ENCODE results near the gene TMEM89. TPM values are rescaled to one million over a fixed set of nuclear protein-coding genes. Genes with fewer than 3 reads are reported as not detected.

Gene TMEM89
- total RNA-seq, 1 donor from 2014 or later, result not detected

DNA sequence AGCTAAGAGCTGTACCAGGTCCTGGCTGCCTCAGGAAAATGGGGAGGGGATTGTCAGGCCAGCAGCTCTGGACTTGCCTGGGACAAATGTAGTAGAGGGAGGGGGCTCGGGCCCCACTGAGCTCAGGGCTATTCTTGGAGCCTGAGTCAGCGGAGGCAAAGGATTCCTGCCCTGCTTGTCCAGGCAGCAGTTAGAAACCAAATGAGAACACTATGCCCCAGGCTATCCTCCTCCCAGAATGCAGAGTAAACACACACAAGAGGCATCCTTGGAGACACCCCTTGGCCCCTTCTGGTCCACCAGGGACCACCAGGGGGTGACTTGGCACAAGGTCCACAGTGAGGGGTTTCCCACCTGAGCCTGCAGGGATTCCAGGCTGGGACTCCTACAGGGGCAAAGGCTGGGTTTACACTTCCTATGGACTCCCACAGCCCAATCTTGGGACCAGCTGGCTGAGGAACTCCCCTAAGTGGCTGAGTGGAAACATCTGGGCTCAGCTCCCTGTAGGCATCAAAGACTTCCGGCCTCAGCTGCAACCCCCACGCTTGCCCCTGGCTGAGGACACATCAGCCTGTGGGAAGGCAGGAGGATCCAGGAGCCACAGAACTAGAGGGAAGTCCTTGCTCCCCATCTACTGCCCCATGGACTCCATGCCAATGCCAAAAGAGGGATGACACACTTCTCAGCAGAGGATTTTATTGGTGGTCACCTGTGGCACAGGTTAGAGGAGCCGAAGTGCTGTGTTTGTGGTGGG, 23.1 kb downstream of the TMEM89 start:
- Histone ChIP-seq H3K27me3 (no peaks in the 10 kb centered on the region), H3K4me3 (peak overlapping the region in 1 of 2 donors; percentile 34), H3K27ac (peak overlapping the region; percentile 94 to 95), H3K9me3 (no peaks in the 10 kb centered on the region), H3K4me1 (peaks cover 24 to 50% of the 10 kb centered on the region in 2 donors), H3K36me3 (peaks cover 45 to 54% of the 10 kb centered on the region in 2 donors)
- peak; percentile 69 to 92 for DNase-seq (ENCODE audit: low spot score in 2 of 2)
- no peak for TF ChIP-seq CTCF (IDR thresholded peaks at IDR 0.05)
- intact Hi-C loops (cut with DNase I), result loop anchor here (5.0 kb wide), 1 partner anchor 39 kb away; the partner anchor contains the start of gene SLC26A6

- Histone ChIP-seq H3K4me3 (no peak overlapping the region), H3K4me1 (peaks cover 24 to 50% of the 10 kb centered on the region in 2 donors), H3K36me3 (peaks cover 34 to 43% of the 10 kb centered on the region in 2 donors), H3K27me3 (no peaks in the 10 kb centered on the region), H3K27ac (peak overlapping the region; percentile 94 to 95), H3K9me3 (no peaks in the 10 kb centered on the region)
- intact Hi-C loops (cut with DNase I), result loop anchor here (5.0 kb wide), 1 partner anchor 40 kb away; the partner anchor contains the start of gene SLC26A6
- no peak for TF ChIP-seq CTCF (IDR thresholded peaks at IDR 0.05)
- no peak for DNase-seq (ENCODE audit: low spot score in 2 of 2)
These were observed 24.2 kb downstream of the TMEM89 start for GRCh38 chr3:48597408-48597800.

DNA sequence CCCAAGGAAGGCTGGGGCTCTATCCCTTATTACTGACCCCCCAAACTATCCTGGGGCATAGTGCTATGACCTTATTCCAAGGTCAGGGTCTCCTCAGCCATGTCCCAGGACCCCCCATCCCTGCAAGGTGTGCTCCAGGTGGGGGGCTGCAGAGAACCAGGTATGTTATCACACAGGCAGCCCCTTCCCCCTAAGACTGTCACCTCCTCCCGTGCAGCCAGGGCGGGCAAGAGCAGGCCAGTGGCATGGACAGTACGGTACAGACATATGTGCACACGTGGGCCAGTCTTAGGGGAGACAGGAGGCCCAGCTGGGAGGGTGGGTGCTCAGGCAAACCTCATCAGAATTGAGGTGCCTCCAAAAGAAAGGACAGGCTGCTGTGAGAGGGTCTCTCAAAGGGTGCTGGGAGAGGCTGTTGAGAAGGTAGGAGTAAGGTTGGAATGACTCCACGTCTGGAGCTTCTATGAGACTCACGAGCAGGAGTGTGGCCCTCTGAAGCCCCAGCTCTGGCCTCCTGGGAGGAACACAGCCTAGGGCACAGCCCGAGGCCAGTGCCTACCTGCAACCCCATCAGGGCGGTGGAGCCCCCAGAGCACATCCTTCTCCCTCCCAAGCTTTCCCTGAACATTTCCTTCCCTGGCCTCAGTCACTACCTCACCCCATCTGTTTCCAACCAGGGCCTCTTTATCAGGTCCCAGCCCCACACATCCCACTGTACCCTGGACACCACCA, 24.7 kb downstream of the TMEM89 start:
- TF ChIP-seq CTCF (IDR thresholded peaks at IDR 0.05), result no peak
- intact Hi-C loops (cut with DNase I), result loop anchor here (5.0 kb wide), 1 partner anchor 40 kb away; the partner anchor contains the start of gene SLC26A6
- H3K4me1 ChIP-seq, result peaks cover 24 to 50% of the 10 kb centered on the region in 2 donors
- peak overlapping the region; percentile 94 to 95 for H3K27ac ChIP-seq
- no peaks in the 10 kb centered on the region for H3K27me3 ChIP-seq
- no peak for DNase-seq (ENCODE audit: low spot score in 2 of 2)
- no peaks in the 10 kb centered on the region for H3K9me3 ChIP-seq
- no peak overlapping the region for H3K4me3 ChIP-seq
- H3K36me3 ChIP-seq, result peaks cover 28 to 37% of the 10 kb centered on the region in 2 donors

DNA sequence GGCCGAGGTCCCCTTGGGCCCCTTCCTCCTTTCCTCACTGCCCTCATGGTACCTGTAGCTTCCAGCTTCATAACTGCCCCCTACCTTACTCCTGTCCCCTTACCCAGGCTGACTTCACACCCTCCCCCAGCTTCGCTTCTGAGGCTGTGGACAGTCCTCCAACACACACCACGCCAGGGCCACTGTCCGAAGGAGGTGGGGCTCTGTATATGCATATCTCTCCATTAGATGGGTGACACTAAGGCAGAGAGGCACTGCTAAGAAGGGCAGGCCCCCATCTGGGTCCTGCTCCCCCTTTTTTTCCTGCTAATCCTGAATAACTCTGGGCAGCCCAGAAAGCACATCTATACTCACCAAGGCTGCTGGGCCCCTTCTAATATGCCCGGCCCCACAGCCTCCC, 25.4 kb downstream of the TMEM89 start:
- H3K27ac ChIP-seq, result peak overlapping the region; percentile 94 to 95
- intact Hi-C loops (cut with DNase I), result loop anchor here (5.0 kb wide), 1 partner anchor 41 kb away; the partner anchor contains the start of gene SLC26A6
- H3K27me3 ChIP-seq, result no peaks in the 10 kb centered on the region
- H3K36me3 ChIP-seq, result peaks cover 21 to 30% of the 10 kb centered on the region in 2 donors
- TF ChIP-seq CTCF (IDR thresholded peaks at IDR 0.05), result no peak
- H3K4me1 ChIP-seq, result peaks cover 24 to 50% of the 10 kb centered on the region in 2 donors
- H3K4me3 ChIP-seq, result no peak overlapping the region
- H3K9me3 ChIP-seq, result no peaks in the 10 kb centered on the region
- DNase-seq (ENCODE audit: low spot score in 2 of 2), result no peak

GRCh38 chr3:48595526-48596121, 25.9 kb downstream of the TMEM89 start:
- H3K9me3 ChIP-seq, result no peaks in the 10 kb centered on the region
- peak overlapping the region; percentile 94 to 95 for H3K27ac ChIP-seq
- peak; percentile 66 to 91 for DNase-seq (ENCODE audit: low spot score in 2 of 2)
- intact Hi-C loops (cut with DNase I), result loop anchor here (1.0 to 5.0 kb wide), 3 partner anchors 23 to 42 kb away; partner anchors contain the start of gene SLC26A6
- TF ChIP-seq CTCF (IDR thresholded peaks at IDR 0.05), result no peak
- H3K36me3 ChIP-seq, result peaks cover 16 to 25% of the 10 kb centered on the region in 2 donors
- peaks cover 24 to 50% of the 10 kb centered on the region in 2 donors for H3K4me1 ChIP-seq
- H3K4me3 ChIP-seq, result peak overlapping the region; percentile 44 to 73
- no peaks in the 10 kb centered on the region for H3K27me3 ChIP-seq

Data from ascending aorta (tissue), 2 donors.